K562 (cell line): ENCODE results near the gene MDM4. TPM values are rescaled to one million over a fixed set of nuclear protein-coding genes. Genes with fewer than 3 reads are reported as not detected.

Source experiments
- ETV6 ChIP-seq, 3 experiments: fragments of 150-350 bp in 1 of 3; sonication (generic) in 1 of 3; formaldehyde crosslinking in 1 of 3; IDR thresholded peaks; 2 replicates each; pipeline versions ENCODE4 v1.6.1 to v1.8.0; 2014 to 2022; ENCODE audit warnings: borderline replicate concordance in 2 of 3, low read depth in 2 of 3, antibody characterized with exemption in 1 of 3, low read length in 1 of 3, mild to moderate bottlenecking in 1 of 3, missing genetic modification reagents in 1 of 3
- MED1 ChIP-seq: sonication (generic); formaldehyde crosslinking; IDR thresholded peaks from 2 replicates; pipeline ENCODE4 v1.8.1; 2023; ENCODE audit warnings: missing genetic modification reagents, borderline replicate concordance
- MTA1 ChIP-seq: fragments of 450-650 bp; IDR thresholded peaks from 2 replicates; pipeline ENCODE4 v1.6.1; 2017; ENCODE audit warnings: borderline replicate concordance
- PHTF2 ChIP-seq: fragments of 250-450 bp; sonication (Bioruptor Pico); IDR thresholded peaks from 2 replicates; pipeline ENCODE4 v1.5.0; 2021; ENCODE audit warnings: mild to moderate bottlenecking
- POLR2G ChIP-seq: fragments of 200-400 bp; formaldehyde crosslinking; IDR thresholded peaks from 2 replicates; pipeline ENCODE4 v1.6.1; 2017; ENCODE audit warnings: low read depth, mild to moderate bottlenecking, antibody characterized with exemption, low read length, moderate library complexity
- POLR3G ChIP-seq: IDR thresholded peaks from 2 replicates; pipeline ENCODE4 v1.6.1; 2011; ENCODE audit not compliant: insufficient read length, insufficient replicate concordance; ENCODE audit errors: extremely low read depth
- RBFOX2 ChIP-seq: fragments of 200-400 bp; formaldehyde crosslinking; IDR thresholded peaks from 2 replicates; pipeline ENCODE4 v1.6.1; 2017; ENCODE audit warnings: low read depth, mild to moderate bottlenecking, low read length, moderate library complexity
- RBM39 ChIP-seq: fragments of 200-400 bp; formaldehyde crosslinking; optimal IDR thresholded peaks from 2 replicates; pipeline ENCODE3; 2018; ENCODE audit warnings: low read depth, low read length
- RUNX1 ChIP-seq: sonication (generic); IDR thresholded peaks from 2 replicates; pipeline ENCODE4 v1.6.1; 2016; ENCODE audit warnings: antibody characterized with exemption, low read depth
- ZHX1 ChIP-seq: fragments of 150-350 bp; conservative IDR thresholded peaks from 2 replicates; pipeline ENCODE4 v1.6.1; 2014; ENCODE audit warnings: low read length
- ZKSCAN3 ChIP-seq: fragments of 250-450 bp; sonication (Bioruptor Pico); IDR thresholded peaks from 2 replicates; pipeline ENCODE4 v1.4.0; 2020
- ZNF707 ChIP-seq: fragments of 250-450 bp; sonication (Bioruptor Pico); conservative IDR thresholded peaks from 2 replicates; pipeline ENCODE4 v1.8.0; 2022; ENCODE audit warnings: inconsistent platforms, mild to moderate bottlenecking, moderate library complexity
- ZNF76 ChIP-seq: fragments of 250-450 bp; sonication (Bioruptor Pico); IDR thresholded peaks from 2 replicates; pipeline ENCODE4 v1.4.0; 2020; ENCODE audit warnings: mild to moderate bottlenecking, moderate library complexity, borderline replicate concordance
- ZNF79 ChIP-seq: fragments of 250-450 bp; sonication (Bioruptor Pico); IDR thresholded peaks from 2 replicates; pipeline ENCODE4 v1.4.0; 2020; ENCODE audit warnings: low read depth, mild to moderate bottlenecking, moderate library complexity
- polyA plus RNA-seq, 8 experiments: library from polyadenylated mRNA; depleted of rRNA in 4 of 8; stranded (reverse) in 5 of 8; unstranded in 3 of 8; fragments of >200 nt; fragmentation: Nextera tagmentation in 2 of 8; fragmentation: Illumina TruSeq in 1 of 8; extraction: Ambion mirVana in 2 of 8; extraction: Trizol in 1 of 8; gene quantifications; 2 replicates each; pipeline versions ENCODE4 v1.2.1 to v1.2.3, GENCODE V29; 2011 to 2014; ENCODE audit warnings: inconsistent platforms in 1 of 8, missing spikeins in 1 of 8
- total RNA-seq, 7 experiments: library from RNA; depleted of rRNA in 6 of 7; stranded (reverse); fragments of >200 nt in 6 of 7; fragmentation: Illumina TruSeq in 2 of 7; extraction: Trizol in 2 of 7; gene quantifications; 2 replicates each; pipeline versions ENCODE4 v1.2.1 to v1.2.3, GENCODE V29; 2011 to 2021; ENCODE audit warnings: low replicate concordance in 1 of 7
- TF ChIP-seq, protein P1 (sequence below): sonication (generic); formaldehyde crosslinking; IDR thresholded peaks from 2 replicates; pipeline ENCODE4 v1.8.0; 2022; ENCODE audit warnings: missing genetic modification reagents, mild to moderate bottlenecking, borderline replicate concordance
- TF ChIP-seq, protein P2 (sequence below): sonication (generic); formaldehyde crosslinking; IDR thresholded peaks from 2 replicates; pipeline ENCODE4 v1.8.1; 2023; ENCODE audit warnings: mild to moderate bottlenecking, missing genetic modification reagents

The MDM4 gene
- total and polyA plus RNA-seq, 9 of the 15 experiments (the other 6 are each of a cell fraction or from before 2014, with no cell fraction given) = 3.3 to 61.7 (median 21.2) TPM

DNA sequence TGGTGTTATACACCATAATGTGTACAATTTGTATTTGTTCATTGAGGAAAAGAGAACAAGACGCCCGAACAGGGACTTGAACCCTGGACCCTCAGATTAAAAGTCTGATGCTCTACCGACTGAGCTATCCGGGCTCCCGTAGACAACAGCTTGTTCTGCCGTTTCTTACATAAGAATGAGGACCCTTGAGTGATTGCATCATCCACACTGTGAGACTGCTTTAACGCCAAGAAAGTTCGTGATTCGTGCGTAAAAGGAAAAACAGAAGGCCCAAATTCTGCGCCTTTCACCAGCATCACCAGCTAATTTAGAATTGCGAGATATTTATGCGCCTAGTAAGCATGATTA lies 9.3 kb upstream of the MDM4 start (continued):
- TF ChIP-seq POLR3G (peak; percentile 65), RUNX1 (no peak), ZNF707 (CRISPR knock-in tag) (no peak), ZKSCAN3 (CRISPR knock-in tag) (no peak), ZNF76 (CRISPR knock-in tag) (peak; percentile 54; the same call in 1 of the 2 replicates), MTA1 (peak; percentile 75), ETV6 (IDR thresholded peaks at IDR 0.05; ENCODE audit: borderline replicate concordance in 1 of 2, low read depth in 2 of 2, low read length in 1 of 2) (no peak), ETV6 (CRISPR knock-in tag; IDR thresholded peaks at IDR 0.05; ENCODE audit: borderline replicate concordance) (no peak), PHTF2 (CRISPR knock-in tag) (no peak), POLR2G (no peak), ZHX1 (no peak), MED1 (CRISPR knock-in tag) (no peak), RBM39 (no peak), ZNF79 (CRISPR knock-in tag) (peak; percentile 73; the same call in 1 of the 2 replicates), RBFOX2 (no peak)
- TF ChIP-seq, protein P1, sequence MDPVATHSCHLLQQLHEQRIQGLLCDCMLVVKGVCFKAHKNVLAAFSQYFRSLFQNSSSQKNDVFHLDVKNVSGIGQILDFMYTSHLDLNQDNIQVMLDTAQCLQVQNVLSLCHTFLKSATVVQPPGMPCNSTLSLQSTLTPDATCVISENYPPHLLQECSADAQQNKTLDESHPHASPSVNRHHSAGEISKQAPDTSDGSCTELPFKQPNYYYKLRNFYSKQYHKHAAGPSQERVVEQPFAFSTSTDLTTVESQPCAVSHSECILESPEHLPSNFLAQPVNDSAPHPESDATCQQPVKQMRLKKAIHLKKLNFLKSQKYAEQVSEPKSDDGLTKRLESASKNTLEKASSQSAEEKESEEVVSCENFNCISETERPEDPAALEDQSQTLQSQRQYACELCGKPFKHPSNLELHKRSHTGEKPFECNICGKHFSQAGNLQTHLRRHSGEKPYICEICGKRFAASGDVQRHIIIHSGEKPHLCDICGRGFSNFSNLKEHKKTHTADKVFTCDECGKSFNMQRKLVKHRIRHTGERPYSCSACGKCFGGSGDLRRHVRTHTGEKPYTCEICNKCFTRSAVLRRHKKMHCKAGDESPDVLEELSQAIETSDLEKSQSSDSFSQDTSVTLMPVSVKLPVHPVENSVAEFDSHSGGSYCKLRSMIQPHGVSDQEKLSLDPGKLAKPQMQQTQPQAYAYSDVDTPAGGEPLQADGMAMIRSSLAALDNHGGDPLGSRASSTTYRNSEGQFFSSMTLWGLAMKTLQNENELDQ (CRISPR knock-in tag) = no peak
- TF ChIP-seq, protein P2, sequence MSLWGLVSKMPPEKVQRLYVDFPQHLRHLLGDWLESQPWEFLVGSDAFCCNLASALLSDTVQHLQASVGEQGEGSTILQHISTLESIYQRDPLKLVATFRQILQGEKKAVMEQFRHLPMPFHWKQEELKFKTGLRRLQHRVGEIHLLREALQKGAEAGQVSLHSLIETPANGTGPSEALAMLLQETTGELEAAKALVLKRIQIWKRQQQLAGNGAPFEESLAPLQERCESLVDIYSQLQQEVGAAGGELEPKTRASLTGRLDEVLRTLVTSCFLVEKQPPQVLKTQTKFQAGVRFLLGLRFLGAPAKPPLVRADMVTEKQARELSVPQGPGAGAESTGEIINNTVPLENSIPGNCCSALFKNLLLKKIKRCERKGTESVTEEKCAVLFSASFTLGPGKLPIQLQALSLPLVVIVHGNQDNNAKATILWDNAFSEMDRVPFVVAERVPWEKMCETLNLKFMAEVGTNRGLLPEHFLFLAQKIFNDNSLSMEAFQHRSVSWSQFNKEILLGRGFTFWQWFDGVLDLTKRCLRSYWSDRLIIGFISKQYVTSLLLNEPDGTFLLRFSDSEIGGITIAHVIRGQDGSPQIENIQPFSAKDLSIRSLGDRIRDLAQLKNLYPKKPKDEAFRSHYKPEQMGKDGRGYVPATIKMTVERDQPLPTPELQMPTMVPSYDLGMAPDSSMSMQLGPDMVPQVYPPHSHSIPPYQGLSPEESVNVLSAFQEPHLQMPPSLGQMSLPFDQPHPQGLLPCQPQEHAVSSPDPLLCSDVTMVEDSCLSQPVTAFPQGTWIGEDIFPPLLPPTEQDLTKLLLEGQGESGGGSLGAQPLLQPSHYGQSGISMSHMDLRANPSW (CRISPR knock-in tag) = no peak
